Calu3 (cell line): Measurements from ENCODE around the gene SNRPD2. TPM values are rescaled to one million over a fixed set of nuclear protein-coding genes. Genes with fewer than 3 reads are reported as not detected.
A peak's percentile ranks its signal among the peaks of the same experiment; 100 is the strongest.

ENCODE experiments used
- BruUV-seq: library from RNA; stranded (reverse); fragments of 400-500 nt; replicated peaks from 2 replicates; lab custom pipeline; 2021; lab: Mats Ljungman, UMichigan
- CTCF ChIA-PET: fragments of 300-600 bp; sonication (Branson Sonifier 250); formaldehyde crosslinking; loops from one replicate; lab custom pipeline; 2022; ENCODE audit warnings: antibody characterized with exemption; lab: Charles Lee
- DNase-seq: peaks from one replicate; pipeline ENCODE4 v3.0.0; 2022
- H3K27ac Mint-ChIP-seq: one replicate; pipeline ENCODE4 v1.8.0; 2022; ENCODE audit warnings: mixed read lengths; ENCODE audit not compliant: unreplicated experiment
- H3K27me3 Mint-ChIP-seq: one replicate; pipeline ENCODE4 v1.8.0; 2022; ENCODE audit warnings: mixed read lengths; ENCODE audit not compliant: unreplicated experiment
- H3K36me3 Mint-ChIP-seq: one replicate; pipeline ENCODE4 v1.8.0; 2022; ENCODE audit warnings: mild to moderate bottlenecking, moderate library complexity, mixed read lengths; ENCODE audit not compliant: insufficient read depth, unreplicated experiment
- H3K4me1 Mint-ChIP-seq: one replicate; pipeline ENCODE4 v1.8.0; 2022; ENCODE audit warnings: mild to moderate bottlenecking, low read depth, mixed read lengths; ENCODE audit not compliant: unreplicated experiment
- H3K4me3 Mint-ChIP-seq: one replicate; pipeline ENCODE4 v1.8.0; 2022; ENCODE audit warnings: mild to moderate bottlenecking, low read depth, moderate library complexity, mixed read lengths; ENCODE audit not compliant: unreplicated experiment
- H3K9me3 Mint-ChIP-seq: one replicate; pipeline ENCODE4 v1.8.0; 2022; ENCODE audit warnings: low read depth, mixed read lengths; ENCODE audit not compliant: unreplicated experiment
- CTCF ChIP-seq: fragments of 200-600 bp; IDR thresholded peaks from one replicate; pipeline ENCODE4 v1.8.0; 2022; ENCODE audit warnings: antibody characterized with exemption; ENCODE audit not compliant: unreplicated experiment
- intact Hi-C: fragments of 100-400 bp; cut with micrococcal nuclease; formaldehyde crosslinking; loops from one replicate; pipeline ENCODE4 v1.10.0; 2022; ENCODE audit not compliant: unreplicated experiment
- total RNA-seq: library from RNA; stranded (reverse); gene quantifications from 2 replicates; pipeline ENCODE4 v1.2.3, GENCODE V29; 2022

The SNRPD2 gene
- total RNA-seq, 1 experiment from 2014 or later: 663 TPM

DNA sequence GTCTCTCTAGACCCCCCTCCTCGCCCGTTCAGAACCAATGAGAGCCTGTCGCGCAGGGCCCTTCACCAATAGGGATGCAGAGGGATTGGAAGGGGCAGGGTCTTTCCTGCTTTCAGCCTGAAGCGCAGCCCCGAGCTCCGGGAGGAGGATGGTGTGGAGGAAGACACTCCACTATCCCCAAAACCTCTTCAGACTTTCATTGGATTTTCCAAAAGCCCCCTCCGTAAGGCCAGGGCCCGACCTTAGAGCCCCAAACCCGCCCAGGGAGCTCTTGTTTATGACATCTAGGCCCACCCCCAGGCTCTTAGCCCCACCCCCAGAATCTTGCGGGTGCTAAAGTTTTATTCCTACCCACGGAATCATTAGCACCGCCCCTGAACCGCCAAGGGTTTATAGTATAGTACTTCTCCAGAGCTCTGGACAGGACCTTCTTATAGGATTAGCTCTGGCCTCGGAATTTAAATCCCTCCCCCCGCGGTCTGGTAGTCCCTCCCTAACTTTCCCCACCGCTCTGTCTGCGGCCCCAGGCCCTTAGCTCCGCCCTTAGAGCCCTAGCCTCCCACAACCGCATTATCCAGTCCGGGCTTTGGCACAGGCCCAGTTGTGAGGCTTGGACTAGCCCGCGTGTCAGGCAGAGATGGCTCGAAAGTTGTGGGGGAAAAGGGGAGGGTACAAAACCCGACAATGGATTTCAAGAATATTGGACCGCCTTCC, 46.0 kb downstream of the SNRPD2 start:
- CTCF ChIA-PET: interaction anchor here (0.5 to 1.3 kb wide), 13 partner anchors 15 to 1628 kb away, joined by 3 to 9 read pairs (median 4); partner anchors contain the start of gene QPCTL
- Mint-ChIP-seq H3K27me3 (peaks cover 15% of the 10 kb centered on the region), H3K27ac (peak overlapping the region; percentile 70), H3K36me3 (peaks cover 44% of the 10 kb centered on the region), H3K9me3 (peaks cover 6% of the 10 kb centered on the region), H3K4me1 (peaks cover 39% of the 10 kb centered on the region), H3K4me3 (peak overlapping the region; percentile 73)
- intact Hi-C loops: no loop called here
- no TSS peak for BruUV-seq
- peak; percentile 87 for DNase-seq
- no peak for TF ChIP-seq CTCF

- Mint-ChIP-seq H3K27ac (peak overlapping the region; percentile 70), H3K9me3 (peaks cover 7% of the 10 kb centered on the region), H3K27me3 (peaks cover 15% of the 10 kb centered on the region), H3K36me3 (peaks cover 48% of the 10 kb centered on the region), H3K4me3 (peak overlapping the region; percentile 73), H3K4me1 (peaks cover 45% of the 10 kb centered on the region)
- intact Hi-C loops: no loop called here
- DNase-seq: no peak
- BruUV-seq: no TSS peak
- CTCF ChIA-PET: interaction anchor here (0.6 to 1.3 kb wide), 10 partner anchors 14 to 1352 kb away, joined by 3 to 9 read pairs (median 4); partner anchors contain the start of gene QPCTL
- TF ChIP-seq CTCF: no peak
These were observed 46.6 kb downstream of the SNRPD2 start for GRCh38 chr19:45645068-45645630.

- intact Hi-C loops: loop anchor here (2.0 to 5.0 kb wide), 5 partner anchors 29 to 151 kb away; partner anchors contain the start of gene VASP
- Mint-ChIP-seq H3K4me1 (peaks cover 45% of the 10 kb centered on the region), H3K36me3 (peaks cover 56% of the 10 kb centered on the region), H3K27ac (peak overlapping the region; percentile 47), H3K27me3 (peaks cover 15% of the 10 kb centered on the region), H3K9me3 (peaks cover 7% of the 10 kb centered on the region), H3K4me3 (peak overlapping the region; percentile 63)
- TF ChIP-seq CTCF: no peak
- no TSS peak for BruUV-seq
- CTCF ChIA-PET: interaction anchor here (0.7 to 3.8 kb wide), 4 partner anchors 33 to 1852 kb away, joined by 4 to 35 read pairs (median 6); partner anchors contain the start of gene DMWD
- DNase-seq: no peak
These were observed 47.6 kb downstream of the SNRPD2 start for GRCh38 chr19:45643927-45644771.
